Measurements from ENCODE around the gene TMEM238L. TPM values are rescaled to one million over a fixed set of nuclear protein-coding genes. Genes with fewer than 3 reads are reported as not detected.

Gene TMEM238L
- total and polyA plus RNA-seq, 2 of the 13 experiments (the other 11 are each of a cell fraction or from before 2014, with no cell fraction given) = not detected

GRCh38 chr17:10756619-10757018 lies 47.3 kb downstream of the TMEM238L start (continued):
- TF ChIP-seq ZNF496 (CRISPR knock-in tag; IDR thresholded peaks at IDR 0.05; ENCODE audit: insufficient replicate concordance) (no peak), ZNF749 (CRISPR knock-in tag; IDR thresholded peaks at IDR 0.05; ENCODE audit: borderline replicate concordance) (no peak), GFI1 (CRISPR knock-in tag; IDR thresholded peaks at IDR 0.05; ENCODE audit: borderline replicate concordance) (no peak)

DNA sequence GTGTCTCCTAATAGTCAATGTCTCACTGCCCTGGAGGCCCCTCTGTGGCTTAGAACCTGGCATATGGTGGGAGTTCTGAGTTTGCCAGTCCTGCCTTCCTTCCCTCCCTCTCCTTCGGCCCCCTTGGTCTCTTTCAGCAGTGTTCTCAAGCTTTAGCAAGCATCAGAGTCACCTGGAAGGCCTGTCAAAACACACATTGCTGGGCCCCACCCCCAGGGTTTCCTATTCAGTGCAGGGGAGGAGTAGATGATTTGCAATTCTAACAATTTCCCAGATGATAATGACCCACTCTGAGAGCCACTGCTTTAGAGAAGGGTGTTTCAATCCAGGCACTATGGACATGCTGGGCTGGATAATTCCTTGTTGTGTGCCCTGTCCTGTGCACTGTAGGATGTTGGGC lies 47.7 kb downstream of the TMEM238L start:
- intact Hi-C loops (cut with micrococcal nuclease; ENCODE audit: unreplicated experiment) = loop anchor here (5.0 kb wide), 1 partner anchor 91 kb away; no protein-coding TSS in a partner anchor
- TF ChIP-seq ZNF570 (CRISPR knock-in tag; IDR thresholded peaks at IDR 0.05; ENCODE audit: borderline replicate concordance) (no peak), IRF2 (CRISPR knock-in tag; IDR thresholded peaks at IDR 0.05) (no peak), ZNF687 (CRISPR knock-in tag; IDR thresholded peaks at IDR 0.05) (no peak), POLR2A (IDR thresholded peaks at IDR 0.05; ENCODE audit: insufficient read depth in 1 of 2, low read depth in 2 of 2, low read length in 2 of 2) (no peak), ZNF343 (CRISPR knock-in tag; IDR thresholded peaks at IDR 0.05) (no peak), KLF15 (CRISPR knock-in tag; IDR thresholded peaks at IDR 0.05; ENCODE audit: borderline replicate concordance) (no peak), IKZF1 (IDR thresholded peaks at IDR 0.05) (no peak), MTF2 (CRISPR knock-in tag; IDR thresholded peaks at IDR 0.05; ENCODE audit: borderline replicate concordance) (no peak)

More for the DNA sequence above, 47.7 kb downstream of the TMEM238L start:
- H3K36me3 ChIP-seq (replicated peaks in 1 of 2; ENCODE audit: control insufficient read depth in 1 of 2, insufficient read depth in 2 of 2, low read length in 2 of 2) = no peaks in the 10 kb centered on the region
- in situ Hi-C loops (cut with HindIII; ENCODE audit: extremely low pct_ligation_motif_present, low pct_unique_long_range_greater_than_20kb) = no loop called here
- FAIRE-seq = no peak
- no peak for DNase-seq (ENCODE audit: low spot score)
- no peak for ATAC-seq
- no TSS peak for BruUV-seq (replicated peaks)
- ChIA-PET CTCF (ENCODE audit: low intra/inter-chr PET ratio, low total read pairs) (no interaction called here), POLR2A (no interaction called here)
- peaks cover 37% of the 10 kb centered on the region for H3K4me1 ChIP-seq (ENCODE audit: insufficient read depth, low read length)
- no peaks in the 10 kb centered on the region for H4K20me1 ChIP-seq (ENCODE audit: insufficient read depth, low read length)
- no peaks in the 10 kb centered on the region for H3K9me3 ChIP-seq (ENCODE audit: low read length)
- no peak overlapping the region for H3K9ac ChIP-seq (ENCODE audit: insufficient read depth, low read depth, low read length)
- H2AFZ ChIP-seq (ENCODE audit: low read length) = no peak overlapping the region
- H3K79me2 ChIP-seq (ENCODE audit: insufficient read depth, low read length) = no peaks in the 10 kb centered on the region
- WGBS (ENCODE audit: low lambda C conversion rate) = 18% methylated on average over 1 of the region's 1 CpG
- H3K27me3 ChIP-seq (ENCODE audit: control insufficient read depth in 1 of 2, insufficient read depth in 2 of 2, low read length in 2 of 2) = peaks cover 0 to 3% of the 10 kb centered on the region in 2 experiments; a peak in 1 of 5 replicates
- no peak overlapping the region; the same call in 1 of the 2 replicates for H3K4me2 ChIP-seq (ENCODE audit: low read depth, low read length)
- no peak overlapping the region for H3K27ac ChIP-seq (ENCODE audit: extremely low read length, insufficient read depth, low read length)
- H3K4me3 ChIP-seq (replicated peaks in 1 of 3; ENCODE audit: insufficient read depth in 1 of 3, low read depth in 2 of 3, low read length in 3 of 3) = no peak overlapping the region
